GM12892 (cell line): ENCODE results near the gene COQ6.
"Not testable (repeated sequence)": the region's sequence is repeated elsewhere in the genome, so short reads cannot be mapped to it uniquely, and the experiment has no call there.

Source experiments
- DNase-seq: peaks from one replicate; pipeline ENCODE4 v3.0.0; 2011; ENCODE audit not compliant: insufficient read length
- FAIRE-seq: peaks from 2 replicates; lab custom pipeline; 2011; peaks lifted over from hg19 to GRCh38; lab: Jason Lieb, UNC
- POLR2A ChIP-seq: IDR thresholded peaks from 2 replicates; pipeline ENCODE4 v1.6.1; 2011; ENCODE audit warnings: low read depth, low read length, control low read depth
- POLR2AphosphoS5 ChIP-seq: IDR thresholded peaks from 2 replicates; pipeline ENCODE4 v1.6.1; 2011; ENCODE audit warnings: low read depth, low read length, control low read depth
- TAF1 ChIP-seq: IDR thresholded peaks from 2 replicates; pipeline ENCODE4 v1.6.1; 2011; ENCODE audit warnings: low read depth, mild to moderate bottlenecking, control low read depth, low read length, borderline replicate concordance

Gene COQ6

DNA sequence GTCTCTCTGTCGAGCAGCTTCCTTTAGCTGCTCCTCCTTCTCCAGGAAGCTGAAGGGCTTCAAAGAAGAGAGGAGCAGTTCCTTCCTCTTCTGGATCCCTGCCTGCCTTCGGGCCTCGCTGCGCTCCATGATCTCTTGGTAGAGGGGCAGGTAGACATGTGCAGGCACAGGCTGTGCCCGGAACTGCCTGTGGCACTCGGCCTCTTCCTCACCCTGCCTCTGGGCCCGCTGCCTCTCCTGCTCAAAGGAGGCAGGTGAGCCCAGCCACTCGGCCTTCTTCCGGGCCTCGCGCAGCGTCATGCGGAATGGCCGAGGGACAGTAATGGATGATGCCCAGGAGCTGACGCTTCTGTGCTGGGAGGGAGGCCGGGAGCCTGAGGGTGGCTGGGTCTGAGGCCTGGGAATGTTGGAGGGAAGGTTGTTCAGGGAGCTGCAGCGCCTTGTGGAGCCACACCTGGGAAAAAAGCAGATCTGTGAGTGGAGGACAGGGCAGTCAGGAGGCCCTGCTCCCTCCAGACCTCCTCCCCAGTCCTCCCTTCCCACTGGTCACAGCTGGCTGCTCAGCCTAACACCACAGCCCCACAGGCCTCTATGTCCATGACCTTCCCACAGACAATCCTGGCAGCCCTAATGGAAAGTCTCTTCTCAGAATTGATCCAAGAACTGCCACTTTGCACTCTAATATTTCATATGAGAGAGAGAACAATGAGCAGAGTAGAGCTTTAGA, 5.5 kb upstream of the COQ6 start:
- no peak for DNase-seq
- TF ChIP-seq POLR2A (no peak), TAF1 (no peak), POLR2AphosphoS5 (no peak)
- no peak for FAIRE-seq

DNA sequence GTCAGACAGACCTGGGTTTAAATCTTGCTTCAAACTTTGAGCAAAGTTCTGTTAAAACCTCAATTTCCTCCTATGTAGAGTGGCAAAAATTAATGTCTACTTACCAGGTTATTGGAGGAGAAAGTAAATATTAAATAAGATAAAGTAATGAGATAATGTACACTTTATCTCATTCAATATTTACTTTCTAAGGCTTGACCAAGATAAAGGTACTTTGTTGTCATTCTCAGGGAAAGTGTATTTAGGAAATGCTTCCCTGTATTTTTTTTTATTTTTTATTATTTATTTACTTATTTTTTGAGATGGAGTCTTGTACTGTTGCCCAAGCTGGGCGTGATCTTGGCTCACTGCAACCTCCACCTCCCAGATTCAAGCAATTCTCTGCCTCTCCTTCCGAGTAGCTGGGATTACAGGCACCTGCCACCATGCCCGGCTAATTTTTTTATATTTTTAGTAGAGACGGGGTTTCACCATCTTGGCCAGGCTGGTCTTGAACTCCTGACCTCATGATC, 4.9 kb upstream of the COQ6 start:
- no peak for TF ChIP-seq TAF1
- no peak for TF ChIP-seq POLR2A
- TF ChIP-seq POLR2AphosphoS5, result no peak
- FAIRE-seq (no peak), DNase-seq (no peak)

DNA sequence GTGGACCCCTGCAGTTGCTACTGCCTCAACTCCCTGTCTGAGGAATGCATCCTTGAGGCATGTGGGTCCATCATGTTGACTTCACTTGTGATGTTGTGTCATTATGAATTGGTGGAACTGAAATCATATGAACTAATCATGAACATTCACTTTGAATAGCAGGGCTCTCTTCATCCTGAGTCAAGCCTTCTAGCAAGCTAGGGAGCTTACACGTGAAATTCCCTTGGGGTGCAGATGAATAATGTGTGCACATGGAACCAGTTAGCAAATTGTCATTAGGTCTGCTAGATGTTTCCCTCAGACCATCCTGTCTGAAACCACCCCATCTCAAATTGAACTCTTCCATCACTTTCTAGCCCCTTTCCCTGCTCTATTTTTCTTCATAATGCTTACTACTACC, 3.6 kb downstream of the COQ6 start:
- TF ChIP-seq POLR2AphosphoS5 (no peak), TAF1 (no peak), POLR2A (no peak)
- no peak for FAIRE-seq
- no peak for DNase-seq

DNA sequence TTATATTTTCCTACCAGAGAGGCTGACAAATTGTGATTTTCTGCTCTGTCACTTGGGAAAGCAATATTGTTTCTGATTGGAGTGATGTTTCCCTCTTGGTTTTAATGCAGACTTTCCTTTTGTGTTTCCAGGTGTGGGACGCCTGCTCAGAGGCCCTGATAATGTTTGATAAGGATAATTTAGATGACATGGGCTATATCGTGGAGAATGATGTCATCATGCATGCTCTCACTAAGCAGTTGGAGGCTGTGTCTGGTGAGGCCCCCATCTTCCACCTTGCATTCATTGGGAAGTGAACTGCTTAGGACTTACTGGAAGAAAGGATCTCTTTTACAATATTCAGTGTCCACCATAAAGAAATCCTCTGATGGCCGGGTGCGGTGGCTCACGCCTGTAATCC, 5.6 kb downstream of the COQ6 start:
- DNase-seq (no peak), FAIRE-seq (no peak)
- TF ChIP-seq TAF1 (no peak), POLR2A (no peak), POLR2AphosphoS5 (no peak)

DNA sequence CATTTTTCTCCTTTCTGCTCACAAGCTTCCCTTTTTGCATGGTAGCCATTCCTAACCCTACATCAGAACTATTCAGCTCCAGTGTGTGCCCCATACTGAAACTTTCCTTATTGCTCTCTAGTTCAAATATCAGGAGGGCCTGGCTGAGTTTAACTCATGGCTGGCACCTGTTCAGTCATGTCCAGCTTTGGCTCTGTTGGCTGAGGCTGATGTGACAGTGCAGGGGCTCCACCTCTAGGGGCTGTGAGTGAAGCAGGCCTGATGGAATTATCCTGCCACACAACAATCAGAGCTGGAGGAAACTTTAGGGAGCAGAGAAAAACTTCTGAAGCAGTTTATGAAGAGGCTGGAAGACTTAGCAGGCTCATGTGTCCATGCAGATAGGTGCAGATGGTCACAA, 8.5 kb downstream of the COQ6 start:
- TF ChIP-seq POLR2A (no peak), TAF1 (no peak), POLR2AphosphoS5 (no peak)
- no peak for DNase-seq
- no peak for FAIRE-seq

DNA sequence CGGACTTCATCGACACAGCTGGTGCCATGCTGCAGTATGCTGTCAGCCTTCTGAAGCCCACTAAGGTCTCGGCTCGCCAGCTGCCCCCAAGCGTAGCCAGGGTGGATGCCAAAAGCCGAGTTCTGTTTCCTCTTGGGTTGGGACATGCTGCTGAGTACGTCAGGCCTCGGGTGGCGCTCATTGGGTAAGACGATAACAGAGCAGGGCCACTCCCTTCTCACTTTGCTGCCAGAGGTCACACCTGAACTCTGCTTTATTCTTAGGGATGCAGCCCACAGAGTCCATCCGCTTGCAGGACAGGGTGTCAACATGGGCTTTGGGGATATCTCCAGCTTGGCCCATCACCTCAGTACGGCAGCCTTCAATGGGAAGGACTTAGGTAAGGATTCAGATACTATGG, 11.1 kb downstream of the COQ6 start:
- FAIRE-seq, result no peak
- TF ChIP-seq POLR2AphosphoS5, result no peak
- no peak for TF ChIP-seq POLR2A
- TF ChIP-seq TAF1, result no peak
- no peak for DNase-seq

DNA sequence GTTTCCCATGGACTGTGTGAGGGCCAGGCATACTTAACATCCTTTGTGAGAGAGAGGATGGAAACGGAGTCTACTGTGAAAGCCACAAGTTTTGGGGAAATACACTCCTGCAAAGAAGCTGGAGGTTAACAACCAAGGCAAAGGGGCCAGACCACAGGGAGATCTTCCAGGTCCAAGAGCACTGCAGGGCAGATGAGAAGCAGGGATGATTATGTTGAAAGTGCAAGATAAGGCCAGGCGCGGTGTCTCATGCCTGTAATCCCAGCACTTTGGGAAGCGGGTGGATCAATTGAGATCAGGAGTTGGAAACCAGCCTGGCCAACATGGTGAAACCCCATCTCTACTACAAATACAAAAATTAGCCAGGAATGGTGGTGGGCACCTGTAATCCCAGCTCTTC, 15.1 kb downstream of the COQ6 start:
- DNase-seq (no peak), FAIRE-seq (no peak)
- no peak for TF ChIP-seq POLR2AphosphoS5
- TF ChIP-seq POLR2A, result no peak
- TF ChIP-seq TAF1, result no peak

DNA sequence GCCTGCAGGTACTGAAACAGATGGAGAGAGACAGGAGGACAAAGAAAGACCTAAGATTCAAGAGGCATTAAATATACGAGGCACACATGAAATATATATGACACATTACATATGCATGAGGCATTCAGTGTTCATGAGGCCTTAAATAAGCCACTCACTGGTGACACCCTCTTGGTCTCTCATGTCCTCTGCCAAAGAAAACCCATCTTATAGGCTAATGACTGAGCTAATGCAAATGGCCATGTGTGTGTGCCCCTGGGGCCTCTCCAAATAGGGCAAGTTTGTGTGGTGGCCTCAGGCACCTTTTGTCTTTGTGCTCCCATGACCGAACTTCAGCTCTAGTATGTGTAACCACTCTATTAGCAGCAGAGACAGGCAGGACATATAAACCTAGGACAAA, 18.8 kb downstream of the COQ6 start:
- TF ChIP-seq TAF1, result no peak
- TF ChIP-seq POLR2AphosphoS5, result no peak
- TF ChIP-seq POLR2A, result no peak
- DNase-seq (no peak), FAIRE-seq (no peak)

DNA sequence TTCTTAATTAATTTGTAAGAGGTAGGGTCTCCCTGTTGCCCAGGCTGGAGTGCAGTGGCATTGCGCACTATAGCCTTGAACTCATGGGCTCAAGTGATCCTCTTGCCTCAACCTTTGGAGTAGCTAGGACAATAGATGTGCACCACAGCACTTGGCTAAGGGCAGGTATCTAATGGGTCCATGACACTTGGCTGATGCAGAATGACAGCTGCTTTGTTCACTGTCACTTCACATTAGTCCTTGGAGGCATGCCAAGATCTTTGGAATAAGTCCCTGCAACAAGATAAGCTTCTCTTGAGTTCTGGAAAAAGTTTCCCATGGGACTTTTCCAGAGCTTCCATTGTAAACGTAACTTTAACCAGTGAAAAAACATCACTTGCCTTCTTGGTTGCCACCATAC, 23.4 kb downstream of the COQ6 start:
- no peak for DNase-seq
- no peak for TF ChIP-seq TAF1
- no peak for TF ChIP-seq POLR2A
- TF ChIP-seq POLR2AphosphoS5, result no peak
- FAIRE-seq, result no peak

DNA sequence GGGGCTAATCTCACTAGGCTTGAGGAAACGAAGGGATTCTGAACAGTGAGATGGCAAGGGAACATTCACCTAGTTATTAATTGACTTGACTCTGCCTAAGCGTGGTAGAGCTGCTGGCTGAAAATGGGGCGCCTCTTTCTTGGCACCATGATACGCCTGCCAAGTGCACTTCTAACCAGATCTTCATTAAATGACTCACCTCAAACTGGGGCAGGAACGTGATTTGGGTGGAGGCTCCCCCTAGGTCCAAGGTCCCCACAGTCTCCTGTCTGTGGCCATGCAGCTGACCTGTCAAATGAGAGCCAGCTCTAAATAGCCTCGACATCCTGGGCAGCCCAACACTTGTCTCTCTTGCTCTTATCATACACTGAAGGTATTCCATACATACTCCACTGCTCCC, 26.0 kb downstream of the COQ6 start:
- no peak for TF ChIP-seq POLR2A
- TF ChIP-seq TAF1, result no peak
- no peak for TF ChIP-seq POLR2AphosphoS5
- FAIRE-seq (no peak), DNase-seq (no peak)

DNA sequence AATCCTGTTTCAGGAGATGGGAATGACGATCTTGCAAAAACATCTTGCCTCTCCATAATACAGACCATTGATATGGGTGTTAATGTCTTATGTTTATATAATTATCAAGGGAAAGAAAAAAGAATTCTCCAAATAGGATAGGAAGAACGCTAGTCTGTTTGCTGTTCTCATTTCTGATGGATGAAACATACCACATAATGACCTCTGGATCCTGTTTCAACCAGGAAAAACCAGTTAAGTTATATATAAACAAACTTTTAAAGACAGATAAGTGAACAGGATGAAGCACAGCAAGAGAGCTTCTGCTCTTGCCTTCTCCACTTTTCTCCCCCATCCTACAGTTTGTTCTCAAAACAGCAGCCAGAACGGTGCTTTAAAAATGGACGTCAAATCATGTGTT, 27.8 kb downstream of the COQ6 start:
- FAIRE-seq (no peak), DNase-seq (no peak)
- TF ChIP-seq POLR2AphosphoS5, result no peak
- TF ChIP-seq POLR2A, result no peak
- TF ChIP-seq TAF1, result no peak

DNA sequence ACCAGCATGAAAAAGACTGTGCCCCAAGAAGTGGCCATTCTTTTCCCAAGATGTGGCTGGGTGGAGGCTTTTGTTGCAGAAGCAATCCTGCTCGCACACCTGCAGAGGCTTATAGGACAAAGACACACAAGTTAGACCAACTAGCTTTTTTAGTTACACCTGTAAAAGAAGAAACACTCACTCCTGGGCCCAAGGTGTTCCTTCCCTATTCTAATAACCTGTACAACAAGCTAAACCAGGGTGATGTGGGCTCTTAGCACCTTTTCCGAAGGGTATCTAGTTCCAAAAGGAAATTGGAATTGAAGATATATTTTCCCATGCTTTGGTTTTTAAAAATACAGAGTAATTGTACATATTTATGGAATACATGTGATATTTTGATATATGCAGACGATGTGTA, 38.0 kb downstream of the COQ6 start:
- FAIRE-seq (no peak), DNase-seq (no peak)
- TF ChIP-seq POLR2AphosphoS5, result no peak
- TF ChIP-seq TAF1, result no peak
- no peak for TF ChIP-seq POLR2A

DNA sequence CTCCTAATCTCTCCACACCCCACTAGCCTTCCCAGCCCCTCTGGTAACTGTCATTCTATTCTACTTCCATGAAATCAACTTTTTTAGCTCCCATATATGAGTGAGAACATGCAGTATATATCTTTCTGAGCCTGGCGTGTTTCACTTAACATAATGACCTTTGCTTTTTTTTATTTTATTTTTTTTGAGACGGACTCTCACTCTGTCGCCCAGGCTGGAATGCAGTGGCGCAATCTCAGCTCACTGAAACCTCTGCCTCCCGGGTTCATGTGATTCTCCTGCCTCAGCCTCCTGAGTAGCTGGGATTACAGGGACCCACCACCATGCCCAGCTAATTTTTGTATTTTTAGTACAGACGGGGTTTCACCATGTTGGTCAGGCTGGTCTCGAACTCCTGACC, 38.6 kb downstream of the COQ6 start:
- not testable (repeated sequence) for FAIRE-seq, DNase-seq
